CD4-positive, alpha-beta memory T cell (primary cell): ENCODE results near the gene RFNG. TPM values are rescaled to one million over a fixed set of nuclear protein-coding genes. Genes with fewer than 3 reads are reported as not detected.
"Not testable (repeated sequence)": the region's sequence is repeated elsewhere in the genome, so short reads cannot be mapped to it uniquely, and the experiment has no call there.

Source experiments
- CTCF ChIA-PET: fragments of 350-600 bp; sonication (Branson Sonifier 250); formaldehyde crosslinking; loops from one replicate; lab custom pipeline; 2021; ENCODE audit warnings: inconsistent platforms; ENCODE audit not compliant: partially characterized antibody; lab: Charles Lee
- POLR2A ChIA-PET: fragments of 350-600 bp; sonication (Branson Sonifier 250); formaldehyde crosslinking; loops from one replicate; lab custom pipeline; 2021; ENCODE audit not compliant: partially characterized antibody; lab: Charles Lee
- DNase-seq, 5 donors: peaks; one replicate each; pipeline versions ENCODE4 v3.0.0 to v3.0.0-alpha.2; 2020 to 2022; ENCODE audit warnings: mixed read lengths in 1 of 5
- H3K27ac ChIP-seq: one replicate; pipeline ENCODE4 v1.7.0; 2013; ENCODE audit warnings: low read depth, low read length
- H3K27me3 ChIP-seq: 2 replicates; pipeline ENCODE4 v1.7.0; 2013; ENCODE audit warnings: mild to moderate bottlenecking, low read length, moderate library complexity; ENCODE audit not compliant: insufficient read depth
- H3K36me3 ChIP-seq: 2 replicates; pipeline ENCODE4 v1.7.0; 2013; ENCODE audit warnings: mild to moderate bottlenecking, low read length, moderate library complexity; ENCODE audit not compliant: insufficient read depth
- H3K4me1 ChIP-seq: 2 replicates; pipeline ENCODE4 v1.7.0; 2013; ENCODE audit warnings: mild to moderate bottlenecking, low read length, moderate library complexity; ENCODE audit not compliant: insufficient read depth
- H3K4me3 ChIP-seq, 2 donors: one replicate each; pipeline ENCODE4 v1.7.0; 2013; ENCODE audit warnings: low read length in 2 of 2, mild to moderate bottlenecking in 1 of 2
- H3K9me3 ChIP-seq, 2 donors: one replicate each; pipeline ENCODE4 v1.7.0; 2013; ENCODE audit warnings: low read length in 2 of 2, control low read depth in 1 of 2; ENCODE audit not compliant: control insufficient read depth in 1 of 2
- H3K27ac Mint-ChIP-seq, 7 donors: one replicate each; pipeline ENCODE4 v1.8.0; 2020 to 2021; ENCODE audit warnings: mixed read lengths in 7 of 7, mild to moderate bottlenecking in 6 of 7, inconsistent platforms in 3 of 7, moderate library complexity in 3 of 7
- H3K27me3 Mint-ChIP-seq, 2 donors: one replicate each; pipeline ENCODE4 v1.8.0; 2020 to 2021; ENCODE audit warnings: mixed read lengths in 2 of 2
- H3K36me3 Mint-ChIP-seq, 2 donors: one replicate each; pipeline ENCODE4 v1.8.0; 2020 to 2021; ENCODE audit warnings: mixed read lengths in 2 of 2, inconsistent platforms in 1 of 2, mild to moderate bottlenecking in 1 of 2
- H3K4me1 Mint-ChIP-seq, 4 donors: one replicate each; pipeline ENCODE4 v1.8.0; 2020 to 2021; ENCODE audit warnings: mixed read lengths in 4 of 4, mild to moderate bottlenecking in 1 of 4
- H3K4me3 Mint-ChIP-seq, 8 donors: one replicate each; pipeline ENCODE4 v1.8.0; 2020 to 2021; ENCODE audit warnings: mixed read lengths in 8 of 8, mild to moderate bottlenecking in 7 of 8, moderate library complexity in 6 of 8, inconsistent platforms in 3 of 8
- H3K9me3 Mint-ChIP-seq, 8 donors: one replicate each; pipeline ENCODE4 v1.8.0; 2020 to 2021; ENCODE audit warnings: mixed read lengths in 8 of 8, mild to moderate bottlenecking in 5 of 8, inconsistent platforms in 3 of 8, moderate library complexity in 1 of 8
- intact Hi-C: fragments of 100-400 bp; cut with micrococcal nuclease; formaldehyde crosslinking; loops from one replicate; pipeline ENCODE4 v1.15.1; 2023
- polyA plus RNA-seq, 2 donors: library from polyadenylated mRNA; unstranded; fragments of 300-500 nt; fragmentation: Illumina TruSeq; gene quantifications; one replicate each; pipeline ENCODE4 v1.2.3, GENCODE V29; 2021
- total RNA-seq, 2 experiments: library from RNA; stranded (reverse); gene quantifications; one replicate each; pipeline ENCODE4 v1.2.3, GENCODE V29; 2021

Gene RFNG
- total and polyA plus RNA-seq, 4 experiments from 2014 or later, result 6.2 to 44.0 (median 22.9) TPM

DNA sequence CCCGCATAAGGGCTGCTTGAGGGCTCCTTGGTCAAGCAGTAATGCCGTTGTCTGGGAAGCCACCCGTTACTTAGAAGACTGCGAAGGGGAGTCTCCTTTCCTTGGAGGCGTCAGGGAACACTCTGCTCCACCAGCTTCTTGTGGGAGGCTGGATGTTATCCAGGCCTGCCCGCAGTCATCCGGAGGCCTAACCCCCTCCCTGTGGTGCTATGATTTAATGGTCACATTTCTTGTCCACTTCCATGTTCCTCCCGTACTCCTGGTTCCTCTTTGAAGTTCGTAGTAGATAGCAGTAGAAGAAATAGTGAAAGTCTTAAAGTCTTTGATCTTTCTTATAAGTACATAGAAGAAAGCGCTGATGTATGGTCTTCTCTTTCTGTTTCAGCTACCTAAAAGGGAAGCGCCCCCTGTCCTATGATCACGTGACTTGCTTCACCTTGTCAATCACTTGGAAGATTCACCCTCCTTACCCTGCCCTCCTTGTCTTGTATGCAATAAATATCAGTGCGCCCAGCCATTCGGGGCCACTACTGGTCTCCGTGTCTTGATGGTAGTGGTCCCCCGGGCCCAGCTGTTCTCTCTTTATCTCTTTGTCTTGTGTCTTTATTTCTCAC is 12.7 kb downstream of the RFNG start:
- DNase-seq, H3K9me3 Mint-ChIP-seq, H3K9me3 ChIP-seq, H3K36me3 ChIP-seq, H3K27me3 Mint-ChIP-seq, H3K27me3 ChIP-seq, H3K36me3 Mint-ChIP-seq, H3K4me3 ChIP-seq, H3K27ac ChIP-seq: not testable (repeated sequence)
- peaks cover 13 to 36% (median 18%) of the 10 kb centered on the region in 4 donors for H3K4me1 Mint-ChIP-seq
- intact Hi-C loops, result loop anchor here (5.0 to 10.0 kb wide), 3 partner anchors 77 to 376 kb away; partner anchors contain the start of genes HEXD, NOTUM and OGFOD3
- peak overlapping the region in 2 of 7 donors; percentile 32 to 59 for H3K27ac Mint-ChIP-seq
- H3K4me3 Mint-ChIP-seq, result peak overlapping the region in 4 of 8 donors; percentile 26 to 45 (median 34)
- CTCF ChIA-PET, result interaction anchor here (1.1 to 1.7 kb wide), 4 partner anchors 14 to 113 kb away, joined by 3 to 11 read pairs (median 6); partner anchors contain the start of genes GPS1, LRRC45 and RFNG
- POLR2A ChIA-PET, result interaction anchor here (1.0 to 2.7 kb wide), 3 partner anchors 26 to 162 kb away, joined by 3 to 21 read pairs (median 8); partner anchors contain the start of gene DUS1L
- peaks cover 19% of the 10 kb centered on the region for H3K4me1 ChIP-seq

DNA sequence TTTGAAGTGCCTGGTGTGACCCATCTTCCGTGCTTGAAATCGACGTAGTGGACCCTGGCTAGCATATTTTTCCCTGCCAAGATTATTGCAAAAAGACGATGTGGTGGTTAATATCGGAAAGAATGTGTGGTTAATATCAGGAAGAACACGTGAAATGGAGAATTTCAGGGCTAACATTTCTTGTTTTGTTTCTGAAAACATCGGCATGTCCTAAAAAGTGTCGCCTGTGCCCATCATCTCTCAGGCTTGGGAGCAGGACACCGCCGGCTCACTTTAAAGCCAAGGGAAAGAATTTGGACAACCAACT is 13.8 kb downstream of the RFNG start:
- H3K27me3 ChIP-seq, result no peaks in the 10 kb centered on the region
- Mint-ChIP-seq H3K4me3 (peak overlapping the region; percentile 87 to 95 (median 90)), H3K27me3 (no peaks in the 10 kb centered on the region), H3K27ac (peak overlapping the region; percentile 87 to 96 (median 93)), H3K36me3 (peaks cover 0 to 6% of the 10 kb centered on the region in 2 donors), H3K9me3 (no peaks in the 10 kb centered on the region), H3K4me1 (peaks cover 13 to 36% (median 18%) of the 10 kb centered on the region in 4 donors)
- intact Hi-C loops, result loop anchor here (1.0 to 10.0 kb wide), 8 partner anchors 13 to 377 kb away; partner anchors contain the start of genes DUS1L, FASN, GPS1 and HEXD
- H3K4me1 ChIP-seq, result peaks cover 19% of the 10 kb centered on the region
- CTCF ChIA-PET, result interaction anchor here (0.7 to 1.7 kb wide), 24 partner anchors 10 to 260 kb away, joined by 3 to 11 read pairs (median 4); partner anchors contain the start of genes CENPX, GPS1, LRRC45 and RFNG
- DNase-seq, result no peak
- no peaks in the 10 kb centered on the region for H3K9me3 ChIP-seq
- H3K27ac ChIP-seq, result no peak overlapping the region
- POLR2A ChIA-PET, result interaction anchor here (0.6 to 2.7 kb wide), 18 partner anchors 14 to 254 kb away, joined by 3 to 26 read pairs (median 8); partner anchors contain the start of genes ASPSCR1, CENPX, DUS1L and FASN
- H3K4me3 ChIP-seq, result peak overlapping the region; percentile 52 to 80
- H3K36me3 ChIP-seq, result no peaks in the 10 kb centered on the region

DNA sequence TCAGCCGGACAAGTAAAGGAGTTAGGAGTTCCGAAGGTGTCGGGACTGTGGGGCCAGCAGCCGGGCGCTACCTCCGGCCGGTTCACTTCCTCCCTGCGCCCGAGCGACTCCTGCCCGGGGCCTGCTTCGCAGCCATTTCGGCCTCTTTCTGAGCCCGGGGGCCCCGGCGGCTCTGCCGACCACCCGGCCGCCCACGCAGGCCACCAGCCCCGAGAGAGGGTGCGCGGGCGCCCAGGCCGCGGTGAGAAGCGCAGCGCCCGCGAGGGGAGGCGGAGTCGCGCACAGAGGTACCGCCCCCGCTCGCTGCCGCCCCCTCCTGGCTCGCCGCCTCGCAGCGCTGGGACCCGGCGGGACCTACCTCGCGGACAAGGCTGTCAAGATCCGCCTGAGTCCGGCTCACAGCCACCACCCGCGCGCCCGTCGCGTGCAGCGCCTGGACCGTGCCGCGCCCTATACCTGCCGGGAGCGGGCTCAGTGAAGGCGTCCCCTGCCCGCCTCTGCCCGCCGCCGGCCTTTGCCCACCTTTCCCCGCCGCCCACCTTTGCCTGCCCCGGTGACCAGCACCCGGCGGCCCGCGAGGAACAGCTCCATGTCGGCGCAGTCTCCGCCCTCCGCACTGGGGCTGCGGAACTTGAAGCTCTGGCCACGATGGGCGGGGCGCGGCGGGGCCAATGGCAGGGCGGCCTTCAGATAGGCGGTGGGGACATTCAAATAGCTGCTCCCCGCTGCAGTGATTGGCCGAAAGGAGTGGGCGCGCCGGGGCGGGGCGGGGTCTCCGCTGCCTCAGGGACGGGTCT is 14.3 kb downstream of the RFNG start, which contains the start of gene DCXR:
Gene DCXR (minus strand): TSS at position 606 of the 797 bp plus-strand sequence. CDS start 15 bp downstream, at position 591.
- H3K27me3 ChIP-seq, result no peaks in the 10 kb centered on the region
- ChIA-PET POLR2A (interaction anchor here (0.6 to 2.7 kb wide), 19 partner anchors 15 to 255 kb away, joined by 3 to 26 read pairs (median 7); partner anchors contain the start of genes ASPSCR1, CENPX, DUS1L and FASN), CTCF (interaction anchor here (0.7 to 1.7 kb wide), 25 partner anchors 9 to 261 kb away, joined by 3 to 11 read pairs (median 4); partner anchors contain the start of genes CENPX, GPS1, LRRC45 and RFNG)
- peak within 1 kb of the TSS; percentile 87 to 96 (median 93) for H3K27ac Mint-ChIP-seq
- no peaks in the 10 kb centered on the region for H3K9me3 Mint-ChIP-seq
- peak within 1 kb of the TSS; percentile 52 to 80 for H3K4me3 ChIP-seq
- H3K27me3 Mint-ChIP-seq, result no peaks in the 10 kb centered on the region
- peaks cover 13 to 36% (median 18%) of the 10 kb centered on the region in 4 donors for H3K4me1 Mint-ChIP-seq
- intact Hi-C loops, result loop anchor here (1.0 to 10.0 kb wide), 8 partner anchors 14 to 378 kb away; partner anchors contain the start of genes DUS1L, FASN, GPS1 and HEXD
- peaks cover 19% of the 10 kb centered on the region for H3K4me1 ChIP-seq
- H3K27ac ChIP-seq, result peak within 1 kb of the TSS; percentile 57
- DNase-seq, result peak; percentile 95 to 96 (median 95)
- peak within 1 kb of the TSS; percentile 87 to 95 (median 90) for H3K4me3 Mint-ChIP-seq
- H3K36me3 Mint-ChIP-seq, result peaks cover 0 to 6% of the 10 kb centered on the region in 2 donors
- no peaks in the 10 kb centered on the region for H3K36me3 ChIP-seq
- H3K9me3 ChIP-seq, result no peaks in the 10 kb centered on the region

DNA sequence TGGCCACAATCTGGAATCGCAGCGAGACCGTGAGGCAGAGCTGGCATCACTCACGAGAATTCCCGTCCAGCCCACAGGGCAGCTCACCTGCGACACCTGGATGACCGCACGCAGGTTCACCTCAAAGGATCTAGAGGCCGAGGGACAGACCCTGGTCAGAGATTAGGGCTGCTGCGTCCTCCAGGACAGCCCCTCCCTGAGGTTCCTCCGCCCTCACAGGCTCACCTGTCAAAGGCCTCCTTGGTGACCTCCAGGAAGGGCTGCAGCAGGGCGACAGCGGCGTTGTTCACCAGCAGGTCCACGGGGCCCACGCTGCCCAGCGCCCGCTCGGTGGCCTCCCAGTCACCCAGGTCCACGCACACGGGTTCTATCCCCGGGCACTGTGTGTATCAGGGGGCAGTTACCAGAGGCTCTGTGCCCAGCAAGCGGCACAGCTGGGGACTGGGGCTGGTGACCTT is 14.9 kb downstream of the RFNG start:
- H3K27ac ChIP-seq, result peak overlapping the region; percentile 57
- peak overlapping the region; percentile 46 to 91 (median 68) for H3K4me3 Mint-ChIP-seq
- POLR2A ChIA-PET, result interaction anchor here (0.8 to 2.7 kb wide), 7 partner anchors 14 to 90 kb away, joined by 3 to 21 read pairs (median 11); partner anchors contain the start of genes CENPX, DUS1L, FASN and LRRC45
- intact Hi-C loops, result loop anchor here (1.0 to 10.0 kb wide), 8 partner anchors 13 to 378 kb away; partner anchors contain the start of genes DUS1L, FASN, GPS1 and HEXD
- H3K4me1 Mint-ChIP-seq, result peaks cover 13 to 36% (median 18%) of the 10 kb centered on the region in 4 donors
- H3K27ac Mint-ChIP-seq, result peak overlapping the region in 1 of 7 donors; percentile 92
- no peaks in the 10 kb centered on the region for H3K27me3 ChIP-seq
- peaks cover 23% of the 10 kb centered on the region for H3K4me1 ChIP-seq
- no peaks in the 10 kb centered on the region for H3K9me3 Mint-ChIP-seq
- H3K36me3 ChIP-seq, result no peaks in the 10 kb centered on the region
- no peaks in the 10 kb centered on the region for H3K9me3 ChIP-seq
- CTCF ChIA-PET, result interaction anchor here (1.0 to 1.4 kb wide), 3 partner anchors 72 to 90 kb away, joined by 3 read pairs; no protein-coding TSS in a partner anchor
- H3K27me3 Mint-ChIP-seq, result no peaks in the 10 kb centered on the region
- peaks cover 0 to 6% of the 10 kb centered on the region in 2 donors for H3K36me3 Mint-ChIP-seq
- DNase-seq, result no peak
- peak overlapping the region; percentile 42 to 80 for H3K4me3 ChIP-seq

DNA sequence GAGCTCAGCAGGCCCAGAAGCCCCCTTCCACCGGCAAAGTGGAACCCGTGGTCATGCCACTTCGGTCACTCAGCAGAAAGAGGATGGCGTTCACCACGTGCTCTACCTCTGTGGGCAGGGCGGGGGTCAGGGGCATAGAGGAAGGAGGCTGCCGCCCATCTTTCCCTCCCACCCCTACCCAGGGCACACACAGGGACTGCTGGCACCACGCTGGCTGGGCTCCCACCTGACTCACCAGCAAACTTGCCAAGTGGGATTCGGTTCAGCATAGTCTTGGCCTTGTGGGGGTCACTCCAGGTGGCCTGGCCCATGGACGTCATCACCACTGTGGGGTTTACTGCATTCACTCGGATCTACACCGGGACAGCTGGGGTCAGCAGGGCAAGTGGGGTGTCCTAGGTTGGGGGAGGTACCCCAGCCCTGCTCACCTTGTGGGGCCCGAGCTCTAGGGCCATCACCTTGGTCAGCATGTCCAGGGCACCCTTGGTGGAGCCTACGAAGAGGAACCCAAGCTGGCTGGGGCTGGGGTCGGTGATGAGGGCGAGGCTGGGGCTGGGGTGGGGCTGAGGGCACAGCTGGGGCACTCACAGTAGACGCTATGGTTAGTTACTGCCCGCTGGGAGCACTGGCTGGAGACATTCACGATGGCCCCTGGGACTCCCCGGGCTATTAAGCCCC is 15.5 kb downstream of the RFNG start:
- peak overlapping the region; percentile 42 to 80 for H3K4me3 ChIP-seq
- H3K27ac Mint-ChIP-seq, result peak overlapping the region in 3 of 7 donors; percentile 29 to 66 (median 41)
- intact Hi-C loops, result loop anchor here (2.0 to 10.0 kb wide), 4 partner anchors 29 to 379 kb away; partner anchors contain the start of genes DUS1L, HEXD, NOTUM and OGFOD3

More for the DNA sequence above, 15.5 kb downstream of the RFNG start:
- peaks cover 0 to 6% of the 10 kb centered on the region in 2 donors for H3K36me3 Mint-ChIP-seq
- peak overlapping the region in 7 of 8 donors; percentile 32 to 91 (median 69) for H3K4me3 Mint-ChIP-seq
- H3K36me3 ChIP-seq, result no peaks in the 10 kb centered on the region
- H3K27ac ChIP-seq, result peak overlapping the region; percentile 57
- no peak for DNase-seq
- POLR2A ChIA-PET, result interaction anchor here (0.8 to 2.7 kb wide), 6 partner anchors 14 to 91 kb away, joined by 3 to 21 read pairs (median 9); partner anchors contain the start of genes CENPX, DUS1L and LRRC45
- H3K4me1 Mint-ChIP-seq, result peaks cover 13 to 36% (median 18%) of the 10 kb centered on the region in 4 donors
- no peaks in the 10 kb centered on the region for H3K9me3 ChIP-seq
- H3K9me3 Mint-ChIP-seq, result no peaks in the 10 kb centered on the region
- H3K4me1 ChIP-seq, result peaks cover 23% of the 10 kb centered on the region
- no peaks in the 10 kb centered on the region for H3K27me3 Mint-ChIP-seq
- CTCF ChIA-PET, result interaction anchor here (1.0 to 1.4 kb wide), 2 partner anchors 8 to 90 kb away, joined by 3 read pairs; no protein-coding TSS in a partner anchor
- no peaks in the 10 kb centered on the region for H3K27me3 ChIP-seq
